Esophagus muscularis mucosa (tissue), 4 donors: ENCODE results near the gene UBE4B. TPM values are rescaled to one million over a fixed set of nuclear protein-coding genes. Genes with fewer than 3 reads are reported as not detected.

Source experiments
- DNase-seq: peaks from one replicate; pipeline ENCODE4 v3.0.0-alpha.2; 2017; ENCODE audit errors: extremely low spot score
- H3K27ac ChIP-seq, 4 donors: fragments of 200-600 bp; sonication (generic); replicated peaks in 1 of 4; 1 replicate in 3 of 4; 2 replicates in 1 of 4; pipeline ENCODE4 v1.5.1; 2016 to 2019; ENCODE audit warnings: mild to moderate bottlenecking in 1 of 4
- H3K27me3 ChIP-seq, 4 donors: fragments of 200-600 bp; sonication (generic); one replicate each; pipeline versions ENCODE4 v1.5.1 to v1.6.0; 2016 to 2019
- H3K36me3 ChIP-seq, 4 donors: fragments of 200-600 bp; sonication (generic); one replicate each; pipeline ENCODE4 v1.5.1; 2016 to 2019
- H3K4me1 ChIP-seq, 4 donors: fragments of 200-600 bp; sonication (generic); one replicate each; pipeline ENCODE4 v1.5.1; 2016 to 2019
- H3K4me3 ChIP-seq, 4 donors: fragments of 200-600 bp; sonication (generic); 1 replicate in 2 of 4; 2 replicates in 2 of 4; pipeline ENCODE4 v1.5.1; 2016 to 2019; ENCODE audit warnings: mild to moderate bottlenecking in 4 of 4, moderate library complexity in 1 of 4
- H3K9me3 ChIP-seq, 4 donors: fragments of 200-600 bp; sonication (generic); 1 replicate in 3 of 4; 2 replicates in 1 of 4; pipeline ENCODE4 v1.5.1; 2016 to 2019
- EP300 ChIP-seq: sonication (generic); formaldehyde crosslinking; IDR thresholded peaks from one replicate; pipeline ENCODE4 v1.6.1; 2017; ENCODE audit warnings: antibody characterized with exemption
- POLR2A ChIP-seq: fragments of 450-650 bp; IDR thresholded peaks from one replicate; pipeline ENCODE4 v1.6.1; 2017; ENCODE audit warnings: antibody characterized with exemption, moderate library complexity, mild to moderate bottlenecking, low read depth
- POLR2AphosphoS5 ChIP-seq, 2 donors: sonication (generic); formaldehyde crosslinking; IDR thresholded peaks; one replicate each; pipeline ENCODE4 v1.6.1; 2017; ENCODE audit warnings: antibody characterized with exemption in 2 of 2
- whole genome bisulfite sequencing: methylation state at CpG from one replicate; pipeline ENCODE4 v1.1.5; 2018; 5-methylcytosine and 5-hydroxymethylcytosine counted together
- intact Hi-C: fragments of 100-400 bp; cut with DNase I; formaldehyde crosslinking; loops from one replicate; pipeline ENCODE4 v1.15.1; 2023
- total RNA-seq, 4 donors: library from RNA; depleted of rRNA; stranded (reverse); fragments of >200 nt; gene quantifications; one replicate each; pipeline versions ENCODE4 v1.1.0 to v1.2.1, GENCODE V29; 2016
- TF ChIP-seq, protein P1 (sequence below), 3 experiments: fragments of 200-600 bp in 2 of 3; fragments of 450-650 bp in 1 of 3; sonication (generic) in 2 of 3; IDR thresholded peaks; one replicate each; pipeline ENCODE4 v1.5.1; 2017 to 2019; ENCODE audit warnings: antibody characterized with exemption in 3 of 3, mild to moderate bottlenecking in 2 of 3, moderate library complexity in 1 of 3

Gene UBE4B
- total RNA-seq, 4 donors from 2014 or later = 58.6 to 110 (median 85.5) TPM

DNA sequence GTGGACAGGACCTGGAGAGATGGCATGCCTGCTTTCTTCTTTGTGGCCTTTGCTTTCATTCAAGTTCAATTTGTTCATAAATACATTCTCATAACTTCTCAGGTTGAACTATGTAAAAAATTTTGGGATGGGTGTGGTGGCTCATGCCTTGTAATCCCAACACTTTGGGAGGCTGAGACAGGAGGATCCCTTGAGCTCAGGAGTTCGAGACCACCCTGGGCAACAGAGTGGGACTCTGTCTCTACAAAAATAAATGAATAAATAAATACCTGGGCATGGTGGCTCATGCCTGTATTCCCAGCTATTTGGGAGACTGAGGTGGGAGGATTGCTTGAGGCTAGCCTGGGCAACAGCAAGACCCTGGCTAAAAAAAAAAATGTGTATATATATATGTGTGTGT is 179.7 kb downstream of the UBE4B start:
- peak overlapping the region; percentile 95 to 100 (median 98) for H3K4me3 ChIP-seq
- TF ChIP-seq EP300 (no peak), POLR2AphosphoS5 (IDR thresholded peaks at IDR 0.05) (no peak), POLR2A (no peak)
- TF ChIP-seq, protein P1, sequence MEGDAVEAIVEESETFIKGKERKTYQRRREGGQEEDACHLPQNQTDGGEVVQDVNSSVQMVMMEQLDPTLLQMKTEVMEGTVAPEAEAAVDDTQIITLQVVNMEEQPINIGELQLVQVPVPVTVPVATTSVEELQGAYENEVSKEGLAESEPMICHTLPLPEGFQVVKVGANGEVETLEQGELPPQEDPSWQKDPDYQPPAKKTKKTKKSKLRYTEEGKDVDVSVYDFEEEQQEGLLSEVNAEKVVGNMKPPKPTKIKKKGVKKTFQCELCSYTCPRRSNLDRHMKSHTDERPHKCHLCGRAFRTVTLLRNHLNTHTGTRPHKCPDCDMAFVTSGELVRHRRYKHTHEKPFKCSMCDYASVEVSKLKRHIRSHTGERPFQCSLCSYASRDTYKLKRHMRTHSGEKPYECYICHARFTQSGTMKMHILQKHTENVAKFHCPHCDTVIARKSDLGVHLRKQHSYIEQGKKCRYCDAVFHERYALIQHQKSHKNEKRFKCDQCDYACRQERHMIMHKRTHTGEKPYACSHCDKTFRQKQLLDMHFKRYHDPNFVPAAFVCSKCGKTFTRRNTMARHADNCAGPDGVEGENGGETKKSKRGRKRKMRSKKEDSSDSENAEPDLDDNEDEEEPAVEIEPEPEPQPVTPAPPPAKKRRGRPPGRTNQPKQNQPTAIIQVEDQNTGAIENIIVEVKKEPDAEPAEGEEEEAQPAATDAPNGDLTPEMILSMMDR (IDR thresholded peaks at IDR 0.05) = no peak
- no peaks in the 10 kb centered on the region for H3K9me3 ChIP-seq
- DNase-seq = no peak
- 72% methylated on average over 1 of the region's 1 CpG for WGBS
- intact Hi-C loops = loop anchor here (5.0 to 10.0 kb wide), 2 partner anchors 40 to 72 kb away; no protein-coding TSS in a partner anchor
- H3K27ac ChIP-seq = peak overlapping the region; percentile 100
- H3K4me1 ChIP-seq = peaks cover 53 to 73% (median 68%) of the 10 kb centered on the region in 4 donors
- no peaks in the 10 kb centered on the region for H3K27me3 ChIP-seq
- no peaks in the 10 kb centered on the region for H3K36me3 ChIP-seq

DNA sequence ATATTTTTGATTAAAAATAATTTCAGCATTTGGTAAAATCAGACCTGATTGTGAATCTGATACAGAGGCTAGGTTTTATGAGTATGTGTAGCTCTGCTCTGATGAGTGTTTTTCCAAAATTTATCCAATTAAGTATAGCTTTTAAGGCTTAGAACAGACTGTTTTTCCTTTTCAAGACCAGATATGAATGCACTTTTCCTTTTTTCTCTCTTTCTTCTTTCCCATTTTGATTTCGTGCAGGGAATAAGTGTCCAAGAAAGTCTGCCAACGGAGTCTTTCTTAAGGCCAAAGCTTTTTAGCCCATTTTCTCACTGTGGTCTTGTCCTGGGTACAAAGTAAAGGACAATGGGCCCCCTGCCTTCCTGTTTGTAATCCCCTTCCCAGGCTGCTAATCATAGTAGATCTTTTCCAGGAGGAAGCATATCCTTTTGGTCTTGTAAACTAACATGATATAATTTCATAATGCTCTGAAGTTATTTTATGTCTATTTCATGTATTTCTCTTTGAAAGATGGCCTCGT is 180.5 kb downstream of the UBE4B start:
- H3K27ac ChIP-seq = peak overlapping the region; percentile 60 to 100 (median 100)
- no peaks in the 10 kb centered on the region for H3K27me3 ChIP-seq
- WGBS = 24% methylated on average over 3 of the region's 3 CpGs
- no peaks in the 10 kb centered on the region for H3K36me3 ChIP-seq
- H3K4me1 ChIP-seq = peaks cover 61 to 81% (median 75%) of the 10 kb centered on the region in 4 donors
- no peaks in the 10 kb centered on the region for H3K9me3 ChIP-seq
- no peak for DNase-seq
- H3K4me3 ChIP-seq = no peak overlapping the region
- intact Hi-C loops = loop anchor here (5.0 to 10.0 kb wide), 2 partner anchors 39 to 72 kb away; no protein-coding TSS in a partner anchor
- TF ChIP-seq POLR2A = no peak

DNA sequence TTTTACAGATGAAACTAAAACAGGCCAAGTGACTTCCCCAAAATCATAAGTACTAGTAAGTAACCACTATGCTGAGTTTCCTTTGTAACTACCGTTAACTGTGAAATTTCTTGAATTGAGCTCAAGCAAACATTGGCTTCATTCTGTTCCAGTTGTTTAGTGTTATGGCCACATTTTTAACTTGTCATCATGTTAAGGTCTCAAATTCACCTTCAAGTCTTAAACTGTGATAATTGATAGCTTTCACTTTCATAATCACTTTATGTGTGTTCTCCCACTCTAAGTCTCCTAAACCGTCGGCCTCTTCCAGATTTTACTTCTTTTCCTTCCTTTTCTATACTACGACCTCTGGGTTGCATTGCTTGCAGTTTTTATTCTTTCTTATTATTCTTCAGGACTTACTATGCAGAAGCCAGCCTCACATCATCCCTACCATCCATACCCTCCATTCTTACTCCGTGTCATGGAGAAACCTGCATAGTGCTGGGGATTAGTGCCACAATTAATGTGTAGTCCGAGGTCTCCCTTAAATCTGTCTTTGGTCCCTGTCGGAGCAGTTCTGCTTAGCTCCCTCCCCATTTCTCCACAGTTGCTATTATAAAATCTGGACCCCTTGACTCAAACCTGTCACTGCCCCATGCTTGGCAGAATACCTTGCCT is 183.5 kb downstream of the UBE4B start:
- no peaks in the 10 kb centered on the region for H3K27me3 ChIP-seq
- peaks cover 70 to 97% (median 92%) of the 10 kb centered on the region in 4 donors for H3K4me1 ChIP-seq
- peak overlapping the region; percentile 50 to 65 (median 56) for H3K27ac ChIP-seq
- WGBS = 45% methylated on average over 7 of the region's 7 CpGs
- TF ChIP-seq POLR2AphosphoS5 (IDR thresholded peaks at IDR 0.05) = no peak
- no peak for TF ChIP-seq EP300
- TF ChIP-seq, protein P1 (IDR thresholded peaks at IDR 0.05) = no peak
- TF ChIP-seq POLR2A = no peak
- no peak for DNase-seq
- no peaks in the 10 kb centered on the region for H3K9me3 ChIP-seq
- peak overlapping the region in 1 of 4 donors; percentile 8 for H3K4me3 ChIP-seq
- no peaks in the 10 kb centered on the region for H3K36me3 ChIP-seq
- intact Hi-C loops = loop anchor here (10.0 kb wide), 1 partner anchor 69 kb away; no protein-coding TSS in a partner anchor

DNA sequence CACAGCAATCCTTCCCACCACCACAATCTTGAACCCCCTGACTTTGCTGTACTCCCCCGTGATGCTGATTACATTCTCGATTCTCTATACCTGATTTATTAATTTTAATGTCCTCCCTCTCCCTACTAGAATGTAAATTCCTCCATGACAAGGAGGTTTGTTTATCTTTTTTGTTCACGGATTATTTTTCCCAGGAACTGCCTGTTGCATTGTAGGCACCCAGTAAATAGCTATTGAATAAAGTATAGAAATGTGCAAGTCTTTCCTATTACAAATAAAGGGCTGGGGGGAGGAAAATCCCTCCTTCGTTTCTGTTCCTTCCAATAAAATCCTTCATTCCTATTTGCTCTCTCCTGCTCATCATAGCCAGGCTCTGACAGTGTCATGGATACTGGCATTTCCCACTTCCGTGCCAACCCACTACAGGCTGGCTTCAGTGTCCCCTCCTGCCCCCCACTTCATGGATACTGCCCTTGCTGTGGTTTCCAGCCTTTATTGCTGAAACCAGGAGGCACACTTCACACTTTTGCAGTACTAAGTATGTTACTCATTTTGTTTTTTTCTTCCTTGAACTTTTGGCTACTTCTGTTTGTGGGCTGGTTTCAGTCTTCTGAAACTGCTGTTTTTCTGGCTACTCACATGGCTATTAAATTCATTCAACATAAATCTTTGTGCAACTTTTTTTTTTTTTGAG is 185.1 kb downstream of the UBE4B start:
- H3K36me3 ChIP-seq = no peaks in the 10 kb centered on the region

More for the DNA sequence above, 185.1 kb downstream of the UBE4B start:
- peak overlapping the region in 1 of 4 donors; percentile 15 for H3K4me3 ChIP-seq
- 24% methylated on average over 5 of the region's 5 CpGs for WGBS
- TF ChIP-seq POLR2A = no peak
- TF ChIP-seq, protein P1 (IDR thresholded peaks at IDR 0.05) = no peak
- no peak for TF ChIP-seq EP300
- no peak for TF ChIP-seq POLR2AphosphoS5 (IDR thresholded peaks at IDR 0.05)
- H3K27me3 ChIP-seq = no peaks in the 10 kb centered on the region
- DNase-seq = no peak
- no peaks in the 10 kb centered on the region for H3K9me3 ChIP-seq
- H3K27ac ChIP-seq = peak overlapping the region; percentile 50 to 62 (median 54)
- intact Hi-C loops = loop anchor here (10.0 kb wide), 1 partner anchor 67 kb away; no protein-coding TSS in a partner anchor
- peaks cover 69 to 98% (median 92%) of the 10 kb centered on the region in 4 donors for H3K4me1 ChIP-seq
